H1 (cell line): ENCODE data around the gene ACSF2. TPM values are rescaled to one million over a fixed set of nuclear protein-coding genes. Genes with fewer than 3 reads are reported as not detected.

Experiments
- CTCF ChIA-PET: fragments of 300-600 bp; sonication (Branson Sonifier 250); formaldehyde crosslinking; loops from one replicate; lab custom pipeline; 2021; ENCODE audit not compliant: partially characterized antibody; lab: Charles Lee
- POLR2A ChIA-PET: fragments of 300-600 bp; sonication (Branson Sonifier 250); formaldehyde crosslinking; loops from one replicate; lab custom pipeline; 2021; ENCODE audit warnings: inconsistent platforms; ENCODE audit not compliant: partially characterized antibody; lab: Charles Lee
- DNase-seq, 2 experiments: peaks; one replicate each; pipeline versions ENCODE4 v3.0.0 to v3.0.0-alpha.2; 2010 to 2022; ENCODE audit warnings: low spot score in 2 of 2, low read depth in 1 of 2, mixed read lengths in 1 of 2
- FAIRE-seq: peaks from 2 replicates; lab custom pipeline; 2011; peaks lifted over from hg19 to GRCh38; lab: Jason Lieb, UNC
- H2AFZ ChIP-seq: 2 replicates; pipeline ENCODE4 v1.8.1; 2012; ENCODE audit warnings: low read length, inconsistent platforms
- H2AK5ac ChIP-seq: 2 replicates; pipeline ENCODE4 v1.6.1; 2013; ENCODE audit warnings: low read depth, low read length
- H2BK120ac ChIP-seq: replicated peaks from 2 replicates; pipeline ENCODE3; 2013; ENCODE audit warnings: low read depth, low read length, inconsistent platforms
- H2BK12ac ChIP-seq: 2 replicates; pipeline ENCODE4 v1.6.1; 2013; ENCODE audit warnings: low read depth, low read length
- H2BK15ac ChIP-seq: 2 replicates; pipeline ENCODE4 v1.6.1; 2013; ENCODE audit warnings: low read length
- H2BK20ac ChIP-seq: 2 replicates; pipeline ENCODE4 v1.6.1; 2013; ENCODE audit warnings: low read length
- H2BK5ac ChIP-seq: 2 replicates; pipeline ENCODE4 v1.6.1; 2013; ENCODE audit warnings: low read depth, low read length
- H3K14ac ChIP-seq: 2 replicates; pipeline ENCODE4 v1.6.1; 2013; ENCODE audit warnings: inconsistent platforms; ENCODE audit not compliant: insufficient read length
- H3K18ac ChIP-seq: 2 replicates; pipeline ENCODE4 v1.6.1; 2013; ENCODE audit warnings: low read length; ENCODE audit errors: extremely low read depth
- H3K23ac ChIP-seq: 2 replicates; pipeline ENCODE4 v1.6.1; 2013; ENCODE audit warnings: inconsistent platforms; ENCODE audit not compliant: insufficient read length
- H3K23me2 ChIP-seq: 2 replicates; pipeline ENCODE4 v1.6.1; 2013; ENCODE audit warnings: low read depth, low read length
- H3K27ac ChIP-seq: 2 replicates; pipeline ENCODE4 v1.6.1; 2011; ENCODE audit warnings: low read depth, low read length, inconsistent platforms
- H3K27me3 ChIP-seq, 4 experiments: replicated peaks in 1 of 4; 1 replicate in 1 of 4; 2 replicates in 3 of 4; pipeline versions ENCODE4 v1.6.1 to v1.8.1; 2011 to 2013; ENCODE audit warnings: low read length in 3 of 4, mild to moderate bottlenecking in 3 of 4, inconsistent platforms in 2 of 4, mixed read lengths in 2 of 4, moderate library complexity in 1 of 4; ENCODE audit not compliant: control insufficient read depth in 3 of 4, insufficient read depth in 3 of 4; ENCODE audit errors: extremely low read depth in 1 of 4
- H3K36me3 ChIP-seq, 4 experiments: 2 replicates each; pipeline versions ENCODE4 v1.6.1 to v1.8.1; 2011 to 2013; ENCODE audit warnings: mild to moderate bottlenecking in 4 of 4, low read length in 3 of 4, moderate library complexity in 2 of 4, control low read depth in 1 of 4, inconsistent platforms in 1 of 4; ENCODE audit not compliant: insufficient read depth in 4 of 4, control insufficient read depth in 2 of 4
- H3K4ac ChIP-seq: replicated peaks from 2 replicates; pipeline ENCODE3; 2013; ENCODE audit warnings: low read length, low read depth, mixed read lengths, inconsistent platforms; ENCODE audit not compliant: insufficient read length
- H3K4me1 ChIP-seq, 4 experiments: replicated peaks in 1 of 4; 1 replicate in 1 of 4; 2 replicates in 3 of 4; pipeline versions ENCODE4 v1.6.1 to v1.8.1; 2011 to 2013; ENCODE audit warnings: low read length in 3 of 4, inconsistent platforms in 2 of 4, mixed read lengths in 1 of 4; ENCODE audit not compliant: insufficient read depth in 4 of 4, control insufficient read depth in 3 of 4
- H3K4me2 ChIP-seq, 2 experiments: 2 replicates each; pipeline versions ENCODE4 v1.6.1 to v1.8.1; 2011 to 2013; ENCODE audit warnings: low read depth in 2 of 2, low read length in 2 of 2, control low read depth in 1 of 2, inconsistent platforms in 1 of 2, mild to moderate bottlenecking in 1 of 2; ENCODE audit not compliant: insufficient read depth in 1 of 2
- H3K4me3 ChIP-seq, 4 experiments: fragments of 200-600, 300-600 bp in 1 of 4; sonication (generic), shearing (Covaris generic), sonication (Bioruptor Twin) in 1 of 4; 2 replicates each; pipeline versions ENCODE4 v1.5.1 to v1.8.1; 2011 to 2016; ENCODE audit warnings: low read length in 4 of 4, low read depth in 3 of 4, control low read depth in 2 of 4, inconsistent platforms in 2 of 4, mild to moderate bottlenecking in 2 of 4, mixed read lengths in 1 of 4, moderate library complexity in 1 of 4; ENCODE audit not compliant: insufficient read depth in 2 of 4; ENCODE audit errors: extremely low read depth in 1 of 4
- H3K56ac ChIP-seq: replicated peaks from 2 replicates; pipeline ENCODE3; 2013; ENCODE audit warnings: low read depth, mild to moderate bottlenecking, mixed read lengths, low read length, inconsistent platforms; ENCODE audit not compliant: insufficient read length
- H3K79me1 ChIP-seq: 2 replicates; pipeline ENCODE4 v1.6.1; 2013; ENCODE audit warnings: low read depth, low read length, control low read depth
- H3K79me2 ChIP-seq, 2 experiments: 2 replicates each; pipeline versions ENCODE4 v1.6.1 to v1.8.1; 2012 to 2013; ENCODE audit warnings: low read length in 2 of 2, mild to moderate bottlenecking in 2 of 2, inconsistent platforms in 1 of 2; ENCODE audit not compliant: insufficient read depth in 2 of 2, control insufficient read depth in 1 of 2
- H3K9ac ChIP-seq, 4 experiments: replicated peaks in 1 of 4; 1 replicate in 1 of 4; 2 replicates in 3 of 4; pipeline versions ENCODE4 v1.6.1 to v1.8.1; 2011 to 2013; ENCODE audit warnings: low read depth in 3 of 4, low read length in 3 of 4, control low read depth in 2 of 4, mild to moderate bottlenecking in 2 of 4, moderate library complexity in 2 of 4, inconsistent platforms in 1 of 4; ENCODE audit errors: extremely low read depth in 1 of 4
- H3K9me3 ChIP-seq, 2 experiments: 2 replicates each; pipeline versions ENCODE4 v1.6.1 to v1.8.1; 2012 to 2013; ENCODE audit warnings: mild to moderate bottlenecking in 2 of 2, moderate library complexity in 2 of 2, control low read depth in 1 of 2, inconsistent platforms in 1 of 2, low read depth in 1 of 2, low read length in 1 of 2, mixed read lengths in 1 of 2; ENCODE audit not compliant: insufficient read depth in 2 of 2
- H4K20me1 ChIP-seq, 2 experiments: replicated peaks in 1 of 2; 2 replicates each; pipeline versions ENCODE3 to v1.8.1; 2011 to 2013; ENCODE audit warnings: inconsistent platforms in 2 of 2, low read length in 2 of 2, mild to moderate bottlenecking in 1 of 2; ENCODE audit not compliant: insufficient read depth in 2 of 2, control insufficient read depth in 1 of 2
- H4K5ac ChIP-seq: 2 replicates; pipeline ENCODE4 v1.6.1; 2013; ENCODE audit warnings: low read length, low read depth, mixed read lengths, inconsistent platforms; ENCODE audit not compliant: insufficient read length
- H4K8ac ChIP-seq: 2 replicates; pipeline ENCODE4 v1.8.0; 2013; ENCODE audit warnings: mild to moderate bottlenecking, moderate library complexity, low read length, inconsistent platforms; ENCODE audit not compliant: insufficient read depth; ENCODE audit errors: extremely low read depth
- H4K91ac ChIP-seq: replicated peaks from 2 replicates; pipeline ENCODE3; 2013; ENCODE audit warnings: low read length, mixed read lengths, inconsistent platforms; ENCODE audit not compliant: insufficient read length
- ATF2 ChIP-seq: IDR thresholded peaks from 2 replicates; pipeline ENCODE4 v1.6.1; 2012; ENCODE audit warnings: low read length, inconsistent platforms
- BACH1 ChIP-seq: IDR thresholded peaks from 2 replicates; pipeline ENCODE4 v1.6.1; 2012; ENCODE audit warnings: low read length, improper control_type of control experiment
- CBX5 ChIP-seq: fragments of 300-800, 300-1000 bp; sonication (generic); IDR thresholded peaks from 2 replicates; pipeline ENCODE4 v1.7.1; 2016; ENCODE audit warnings: antibody characterized with exemption, low read length, low read depth
- CHD2 ChIP-seq: IDR thresholded peaks from 2 replicates; pipeline ENCODE4 v1.6.1; 2012; ENCODE audit warnings: low read length, improper control_type of control experiment
- GTF2F1 ChIP-seq: IDR thresholded peaks from 2 replicates; pipeline ENCODE4 v1.6.1; 2012; ENCODE audit warnings: low read depth, low read length, improper control_type of control experiment, borderline replicate concordance
- JUND ChIP-seq: IDR thresholded peaks from 2 replicates; pipeline ENCODE4 v1.6.1; 2011; ENCODE audit warnings: mild to moderate bottlenecking, improper control_type of control experiment, low read length
- POLR2A ChIP-seq, 2 experiments: IDR thresholded peaks; 1 replicate in 1 of 2; 2 replicates in 1 of 2; pipeline ENCODE4 v1.6.1; 2011; ENCODE audit warnings: low read depth in 2 of 2, low read length in 2 of 2, mild to moderate bottlenecking in 2 of 2; ENCODE audit errors: control extremely low read depth in 1 of 2
- SAP30 ChIP-seq: fragments of 300-600 bp; sonication (generic); IDR thresholded peaks from 2 replicates; pipeline ENCODE4 v1.7.1; 2012; ENCODE audit warnings: low read length, moderate library complexity, mild to moderate bottlenecking, inconsistent platforms; ENCODE audit not compliant: insufficient read depth, insufficient replicate concordance
- SIRT6 ChIP-seq: IDR thresholded peaks from one replicate; pipeline ENCODE4 v1.7.1; 2012; ENCODE audit warnings: low read length, inconsistent platforms
- SIX5 ChIP-seq: IDR thresholded peaks from 2 replicates; pipeline ENCODE4 v1.6.1; 2011; ENCODE audit warnings: mild to moderate bottlenecking, low read depth, low read length
- SRF ChIP-seq: IDR thresholded peaks from 2 replicates; pipeline ENCODE4 v1.6.1; 2011; ENCODE audit warnings: mild to moderate bottlenecking, low read depth, low read length, moderate library complexity
- USF2 ChIP-seq: IDR thresholded peaks from 2 replicates; pipeline ENCODE4 v1.6.1; 2011; ENCODE audit warnings: low read length, improper control_type of control experiment
- WGBS, 2 experiments: shearing (Covaris generic) in 1 of 2; methylation state at CpG; one replicate each; pipeline versions ENCODE4 v1.1.6 to v1.1.7; 2013 to 2015; ENCODE audit warnings: low lambda C conversion rate in 2 of 2, mixed read lengths in 2 of 2, inconsistent platforms in 1 of 2, low coverage in 1 of 2, missing lambda C conversion rate in 1 of 2; ENCODE audit not compliant: insufficient replicate concordance in 2 of 2, insufficient coverage in 1 of 2, insufficient read length in 1 of 2; ENCODE audit errors: extremely low coverage in 1 of 2, missing lambda C conversion rate in 1 of 2; 5-methylcytosine and 5-hydroxymethylcytosine counted together
- polyA plus RNA-seq, 7 experiments: library from polyadenylated mRNA; depleted of rRNA in 3 of 7; stranded (reverse) in 5 of 7; unstranded in 2 of 7; fragments of >200 nt in 5 of 7; fragments of 200-250 nt in 2 of 7; gene quantifications; 1 replicate in 5 of 7; 2 replicates in 1 of 7; 4 replicates in 1 of 7; pipeline versions ENCODE4 v1.2.1 to v1.2.3, GENCODE V29; 2011 to 2013; ENCODE audit warnings: missing spikeins in 2 of 7, mixed read lengths in 2 of 7
- total RNA-seq: library from RNA; stranded (reverse); fragmentation: NEBNext Ultra II Directional; extraction: Animal tissue kit (Norgen Biotek cat#: 25700); gene quantifications from 2 replicates; pipeline ENCODE4 v1.2.1, GENCODE V29; 2021

ACSF2 gene
- total and polyA plus RNA-seq, 2 of the 8 experiments (the other 6 are each of a cell fraction or from before 2014, with no cell fraction given): 14.5 to 16.3 TPM

GRCh38 chr17:50462446-50462845, 36.4 kb downstream of the ACSF2 start:
- Histone ChIP-seq H2BK120ac (no peak overlapping the region), H4K91ac (no peak overlapping the region), H3K9ac (no peak overlapping the region; a peak in 1 of 7 replicates), H3K79me1 (no peaks in the 10 kb centered on the region), H2BK5ac (no peak overlapping the region), H4K20me1 (peaks cover 0 to 9% of the 10 kb centered on the region in 2 experiments), H3K4me2 (no peak overlapping the region), H2AFZ (no peak overlapping the region), H3K79me2 (no peaks in the 10 kb centered on the region), H3K23me2 (no peaks in the 10 kb centered on the region), H3K23ac (no peak overlapping the region), H2BK12ac (no peak overlapping the region), H4K8ac (no peak overlapping the region), H3K4me1 (peaks cover 0 to 4% (median 0%) of the 10 kb centered on the region in 4 experiments; a peak in 1 of 7 replicates), H3K27ac (no peak overlapping the region), H3K27me3 (peaks cover 0 to 5% (median 3%) of the 10 kb centered on the region in 4 experiments; a peak in 5 of 7 replicates), H4K5ac (no peak overlapping the region), H3K36me3 (no peaks in the 10 kb centered on the region; a peak in 1 of 8 replicates), H2AK5ac (no peak overlapping the region), H3K4me3 (no peak overlapping the region), H2BK15ac (no peak overlapping the region), H3K9me3 (no peaks in the 10 kb centered on the region), H2BK20ac (no peak overlapping the region), H3K18ac (no peak overlapping the region), H3K56ac (no peak overlapping the region), H3K4ac (no peak overlapping the region), H3K14ac (no peak overlapping the region)
- ChIA-PET POLR2A (no interaction called here), CTCF (no interaction called here)
- no peak for DNase-seq
- no peak for FAIRE-seq
- WGBS, 2 experiments: 90% methylated on average over 9 of the region's 9 CpGs; no CpG with 5 or more reads in 1 of the 2 experiments
- TF ChIP-seq BACH1 (no peak), CHD2 (no peak), SAP30 (no peak), SIX5 (no peak), GTF2F1 (no peak), SIRT6 (no peak), POLR2A (IDR thresholded peaks at IDR 0.05; ENCODE audit: control extremely low read depth in 1 of 2, low read depth in 2 of 2, low read length in 2 of 2) (no peak), CBX5 (no peak), SRF (no peak), ATF2 (no peak), JUND (no peak), USF2 (no peak)
